Karpas-422 (cell line): ENCODE measurements around the gene TPD52L2. TPM values are rescaled to one million over a fixed set of nuclear protein-coding genes. Genes with fewer than 3 reads are reported as not detected.

Source experiments
- DNase-seq: peaks from one replicate; pipeline ENCODE4 v3.0.0-alpha.2; 2015
- H2AFZ ChIP-seq: fragments of 200-600 bp; sonication (generic); 2 replicates; pipeline ENCODE4 v1.6.1; 2014; ENCODE audit warnings: antibody characterized with exemption, low read length, mixed read lengths
- H3K27ac ChIP-seq: fragments of 200-600 bp; sonication (generic); 2 replicates; pipeline ENCODE4 v1.5.1; 2014; ENCODE audit warnings: mild to moderate bottlenecking, low read length, moderate library complexity
- H3K27me3 ChIP-seq: fragments of 200-600 bp; sonication (generic); 2 replicates; pipeline ENCODE4 v1.6.1; 2014; ENCODE audit warnings: low read length, mixed read lengths
- H3K36me3 ChIP-seq: fragments of 200-600 bp; sonication (generic); 2 replicates; pipeline ENCODE4 v1.6.1; 2014; ENCODE audit warnings: low read length, mixed read lengths; ENCODE audit not compliant: insufficient read depth
- H3K4me1 ChIP-seq: fragments of 200-600 bp; sonication (generic); 2 replicates; pipeline ENCODE4 v1.6.1; 2014; ENCODE audit warnings: mild to moderate bottlenecking, low read length, mixed read lengths
- H3K4me2 ChIP-seq: fragments of 200-600 bp; sonication (generic); 2 replicates; pipeline ENCODE4 v1.6.1; 2014; ENCODE audit warnings: low read length, low read depth, mild to moderate bottlenecking; ENCODE audit not compliant: poor library complexity, severe bottlenecking
- H3K4me3 ChIP-seq: fragments of 200-600 bp; sonication (generic); 2 replicates; pipeline ENCODE4 v1.5.1; 2014; ENCODE audit warnings: mild to moderate bottlenecking, antibody characterized with exemption, low read length, mixed read lengths
- H3K79me2 ChIP-seq: fragments of 200-600 bp; sonication (generic); 2 replicates; pipeline ENCODE4 v1.6.1; 2014; ENCODE audit warnings: mild to moderate bottlenecking, low read length, mixed read lengths
- H3K9ac ChIP-seq: fragments of 200-600 bp; sonication (generic); 2 replicates; pipeline ENCODE4 v1.6.0; 2014; ENCODE audit warnings: low read length
- H3K9me2 ChIP-seq: fragments of 200-600 bp; sonication (generic), shearing (Covaris generic); replicated peaks from 2 replicates; pipeline ENCODE4 v1.6.0; 2014; ENCODE audit warnings: mild to moderate bottlenecking, low read length, moderate library complexity; ENCODE audit not compliant: insufficient read depth
- H3K9me3 ChIP-seq: fragments of 300-700, 200-600 bp; sonication (generic); 2 replicates; pipeline ENCODE4 v1.6.1; 2014; ENCODE audit warnings: low read length, mixed read lengths
- H4K20me1 ChIP-seq: fragments of 200-600 bp; sonication (generic); 2 replicates; pipeline ENCODE4 v1.6.1; 2014; ENCODE audit warnings: mild to moderate bottlenecking, antibody characterized with exemption, low read length, low read depth; ENCODE audit not compliant: insufficient read depth
- total RNA-seq: library from RNA; depleted of rRNA; stranded (reverse); fragments of >200 nt; shearing (Covaris generic); gene quantifications from 2 replicates; pipeline ENCODE4 v1.2.3, GENCODE V29; 2014; ENCODE audit warnings: low replicate concordance

Gene TPD52L2
- total RNA-seq, 1 experiment from 2014 or later = 25.9 TPM

GRCh38 chr20:63831993-63832686, 32.9 kb upstream of the TPD52L2 start:
- Histone ChIP-seq H3K4me3 (no peak overlapping the region), H2AFZ (no peak overlapping the region)
- no peak for DNase-seq

GRCh38 chr20:63833776-63834490, 31.1 kb upstream of the TPD52L2 start:
- H3K79me2 ChIP-seq = no peaks in the 10 kb centered on the region
- H2AFZ ChIP-seq = no peak overlapping the region
- no peak overlapping the region for H3K9ac ChIP-seq
- no peak overlapping the region for H3K4me3 ChIP-seq
- DNase-seq = no peak
- no peaks in the 10 kb centered on the region for H3K4me1 ChIP-seq
- H3K9me3 ChIP-seq = no peaks in the 10 kb centered on the region
- H3K4me2 ChIP-seq = no peak overlapping the region
- H3K36me3 ChIP-seq = no peaks in the 10 kb centered on the region
- H3K9me2 ChIP-seq = no peaks in the 10 kb centered on the region
- H3K27ac ChIP-seq = no peak overlapping the region
- no peaks in the 10 kb centered on the region for H4K20me1 ChIP-seq
- H3K27me3 ChIP-seq = no peaks in the 10 kb centered on the region

More at GRCh38 chr20:63831993-63832686, 32.9 kb upstream of the TPD52L2 start:
- H3K9ac ChIP-seq = no peak overlapping the region
- no peaks in the 10 kb centered on the region for H3K79me2 ChIP-seq
- H3K4me2 ChIP-seq = no peak overlapping the region
- no peaks in the 10 kb centered on the region for H3K4me1 ChIP-seq
- no peaks in the 10 kb centered on the region for H3K9me3 ChIP-seq
- no peaks in the 10 kb centered on the region for H3K9me2 ChIP-seq
- H3K36me3 ChIP-seq = no peaks in the 10 kb centered on the region
- no peak overlapping the region for H3K27ac ChIP-seq
- no peaks in the 10 kb centered on the region for H3K27me3 ChIP-seq
- H4K20me1 ChIP-seq = no peaks in the 10 kb centered on the region

GRCh38 chr20:63834491-63834880, 30.6 kb upstream of the TPD52L2 start:
- Histone ChIP-seq H3K79me2 (no peaks in the 10 kb centered on the region), H3K36me3 (no peaks in the 10 kb centered on the region), H3K4me2 (no peak overlapping the region), H4K20me1 (no peaks in the 10 kb centered on the region), H3K4me3 (no peak overlapping the region), H3K9me3 (no peaks in the 10 kb centered on the region), H3K27me3 (no peaks in the 10 kb centered on the region), H3K4me1 (no peaks in the 10 kb centered on the region), H2AFZ (no peak overlapping the region), H3K9me2 (no peaks in the 10 kb centered on the region), H3K27ac (no peak overlapping the region), H3K9ac (no peak overlapping the region)
- DNase-seq = no peak

GRCh38 chr20:63835021-63835858, 29.8 kb upstream of the TPD52L2 start:
- Histone ChIP-seq H3K9ac (no peak overlapping the region), H4K20me1 (no peaks in the 10 kb centered on the region), H3K36me3 (no peaks in the 10 kb centered on the region), H3K4me3 (no peak overlapping the region), H3K27ac (no peak overlapping the region), H3K4me2 (no peak overlapping the region), H2AFZ (no peak overlapping the region), H3K4me1 (no peaks in the 10 kb centered on the region), H3K9me3 (no peaks in the 10 kb centered on the region), H3K79me2 (no peaks in the 10 kb centered on the region), H3K9me2 (no peaks in the 10 kb centered on the region), H3K27me3 (no peaks in the 10 kb centered on the region)
- no peak for DNase-seq

DNA sequence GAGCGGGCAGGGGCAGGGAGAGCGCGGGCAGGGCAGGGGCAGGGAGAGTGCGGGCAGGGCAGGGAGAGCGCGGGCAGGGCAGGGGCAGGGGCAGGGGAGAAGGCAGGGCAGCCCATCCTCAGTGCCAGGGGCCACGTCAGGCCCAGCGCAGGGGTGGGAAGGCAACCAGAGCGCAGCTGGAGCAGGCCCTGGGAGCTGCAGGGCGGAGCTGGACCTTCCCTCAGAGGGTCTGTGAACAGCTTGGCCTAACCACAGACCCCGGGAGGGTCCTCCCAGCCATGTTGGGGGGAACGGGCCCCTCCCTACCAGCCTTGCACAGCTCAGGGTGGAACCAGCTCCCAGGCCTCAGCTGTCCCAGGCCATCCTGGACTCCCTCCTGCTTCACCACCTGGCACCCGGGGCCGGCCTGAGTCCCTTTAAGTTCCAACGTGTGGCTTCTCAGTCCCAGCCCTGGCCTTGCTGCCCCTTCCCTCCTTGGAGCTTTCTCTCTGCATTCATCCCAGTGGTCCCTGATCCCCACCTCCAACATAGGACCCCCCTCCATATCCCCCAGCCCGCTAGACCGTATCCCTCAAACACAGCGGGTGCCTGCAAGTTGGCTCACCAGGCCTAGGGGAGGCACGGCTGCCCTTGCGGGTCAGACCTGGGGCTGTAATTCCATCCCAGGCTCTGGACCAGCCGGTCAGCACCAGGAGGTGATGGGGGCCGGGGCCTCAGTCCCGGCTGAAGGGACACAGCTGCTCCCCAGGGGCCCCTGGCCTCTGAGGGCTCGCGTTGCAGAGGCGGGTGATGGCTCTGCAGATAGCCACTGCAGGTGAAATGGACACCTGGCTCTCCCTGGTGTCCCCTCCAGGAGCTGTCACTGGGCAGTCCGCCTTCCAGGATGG, 28.4 kb upstream of the TPD52L2 start:
- Histone ChIP-seq H3K4me2 (no peak overlapping the region), H3K27ac (no peak overlapping the region)

DNA sequence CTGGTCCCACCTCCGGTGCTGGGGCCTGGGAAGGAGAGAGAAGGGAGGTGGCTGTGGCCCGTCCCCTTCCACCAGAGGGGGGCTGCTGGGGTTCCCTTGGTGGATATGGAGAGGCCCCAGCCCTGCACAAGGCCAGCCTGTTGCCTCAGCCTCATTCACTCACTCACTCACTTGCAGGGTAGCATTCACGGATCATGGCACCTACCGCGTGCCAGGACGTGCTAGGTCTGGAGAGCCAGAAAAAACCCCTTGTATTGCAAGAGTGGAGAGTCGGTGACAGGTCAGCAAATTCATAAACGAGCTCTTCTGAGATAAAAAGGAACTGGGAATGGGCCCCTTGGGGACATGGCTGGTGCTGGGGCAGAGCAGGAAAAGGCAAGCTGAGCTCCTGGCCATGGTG, 27.6 kb upstream of the TPD52L2 start:
- no peaks in the 10 kb centered on the region for H3K9me2 ChIP-seq
- no peaks in the 10 kb centered on the region for H4K20me1 ChIP-seq
- no peaks in the 10 kb centered on the region for H3K27me3 ChIP-seq
- H3K4me1 ChIP-seq = no peaks in the 10 kb centered on the region
- H3K4me2 ChIP-seq = no peak overlapping the region
- no peak for DNase-seq
- H3K4me3 ChIP-seq = no peak overlapping the region
- no peaks in the 10 kb centered on the region for H3K36me3 ChIP-seq
- no peaks in the 10 kb centered on the region for H3K9me3 ChIP-seq
- H3K9ac ChIP-seq = no peak overlapping the region
- no peak overlapping the region for H3K27ac ChIP-seq
- H2AFZ ChIP-seq = no peak overlapping the region
- no peaks in the 10 kb centered on the region for H3K79me2 ChIP-seq

More for the DNA sequence above, 28.4 kb upstream of the TPD52L2 start:
- Histone ChIP-seq H3K27me3 (no peaks in the 10 kb centered on the region), H4K20me1 (no peaks in the 10 kb centered on the region), H3K9me3 (no peaks in the 10 kb centered on the region), H2AFZ (no peak overlapping the region), H3K9me2 (no peaks in the 10 kb centered on the region), H3K36me3 (no peaks in the 10 kb centered on the region), H3K4me3 (no peak overlapping the region), H3K9ac (no peak overlapping the region), H3K4me1 (no peaks in the 10 kb centered on the region), H3K79me2 (no peaks in the 10 kb centered on the region)
- no peak for DNase-seq

- Histone ChIP-seq H3K4me3 (no peak overlapping the region), H3K4me2 (no peak overlapping the region), H3K4me1 (no peaks in the 10 kb centered on the region), H3K9me3 (no peaks in the 10 kb centered on the region), H3K79me2 (no peaks in the 10 kb centered on the region), H3K27me3 (no peaks in the 10 kb centered on the region), H3K9ac (no peak overlapping the region), H4K20me1 (no peaks in the 10 kb centered on the region), H3K27ac (no peak overlapping the region), H2AFZ (no peak overlapping the region), H3K9me2 (no peaks in the 10 kb centered on the region), H3K36me3 (no peaks in the 10 kb centered on the region)
- DNase-seq = no peak
These were observed 25.4 kb upstream of the TPD52L2 start for GRCh38 chr20:63839620-63840019.
